ENCODE results near the gene TMEM233. TPM values are rescaled to one million over a fixed set of nuclear protein-coding genes. Genes with fewer than 3 reads are reported as not detected.

Gene TMEM233
- total and polyA plus RNA-seq, 2 experiments from 2014 or later = not detected

DNA sequence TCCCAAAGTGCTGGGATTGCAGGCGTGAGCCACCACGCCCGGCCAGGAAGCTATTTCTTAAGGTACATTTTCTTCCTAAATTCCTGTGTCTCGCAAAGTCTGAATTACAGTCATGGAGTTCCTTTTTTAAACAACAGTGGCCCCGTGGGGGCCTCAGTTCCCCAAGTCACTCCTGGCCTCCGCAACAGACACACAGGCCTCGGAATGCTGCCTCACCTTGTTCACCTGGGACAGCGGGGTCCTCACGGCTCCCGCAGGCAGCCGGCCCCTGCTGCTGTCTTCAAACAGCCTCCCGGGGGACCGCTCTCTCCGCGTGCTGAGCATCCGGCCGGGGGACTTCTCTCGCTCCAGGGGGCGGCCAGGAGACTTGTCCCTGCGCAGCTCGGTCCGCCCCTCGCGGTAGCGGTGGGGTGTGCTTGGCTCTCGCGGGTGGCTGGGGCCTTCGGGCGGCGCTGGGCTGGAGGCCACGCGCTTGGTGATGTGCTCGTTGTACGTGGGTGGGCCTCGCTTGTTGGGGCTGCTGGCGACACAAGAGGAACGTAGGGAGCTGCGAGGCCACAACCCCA, 96.4 kb downstream of the TMEM233 start:
- Histone ChIP-seq H3K36me3 (replicated peaks; ENCODE audit: insufficient read depth, low read depth) (no peaks in the 10 kb centered on the region), H3K4me2 (no peak overlapping the region), H3K27ac (no peak overlapping the region), H3K27me3 (no peaks in the 10 kb centered on the region), H3K4me3 (no peak overlapping the region), H3K9me3 (ENCODE audit: low read depth) (no peaks in the 10 kb centered on the region), H3K4me1 (ENCODE audit: insufficient read depth) (peaks cover 32% of the 10 kb centered on the region), H3K79me2 (no peaks in the 10 kb centered on the region), H3K9me2 (replicated peaks; ENCODE audit: insufficient read depth) (no peaks in the 10 kb centered on the region), H4K20me1 (ENCODE audit: insufficient read depth, poor library complexity, severe bottlenecking) (no peaks in the 10 kb centered on the region), H2AFZ (no peak overlapping the region)
- WGBS (ENCODE audit: low lambda C conversion rate, missing lambda C conversion rate) = 96% methylated on average over 33 of the region's 38 CpGs
- no peak for TF ChIP-seq EZH2phosphoT487 (IDR thresholded peaks at IDR 0.05; ENCODE audit: low read depth, severe bottlenecking, unreplicated experiment)
- no peak for TF ChIP-seq EZH2 (IDR thresholded peaks at IDR 0.05; ENCODE audit: borderline replicate concordance)
- TF ChIP-seq, protein P1, sequence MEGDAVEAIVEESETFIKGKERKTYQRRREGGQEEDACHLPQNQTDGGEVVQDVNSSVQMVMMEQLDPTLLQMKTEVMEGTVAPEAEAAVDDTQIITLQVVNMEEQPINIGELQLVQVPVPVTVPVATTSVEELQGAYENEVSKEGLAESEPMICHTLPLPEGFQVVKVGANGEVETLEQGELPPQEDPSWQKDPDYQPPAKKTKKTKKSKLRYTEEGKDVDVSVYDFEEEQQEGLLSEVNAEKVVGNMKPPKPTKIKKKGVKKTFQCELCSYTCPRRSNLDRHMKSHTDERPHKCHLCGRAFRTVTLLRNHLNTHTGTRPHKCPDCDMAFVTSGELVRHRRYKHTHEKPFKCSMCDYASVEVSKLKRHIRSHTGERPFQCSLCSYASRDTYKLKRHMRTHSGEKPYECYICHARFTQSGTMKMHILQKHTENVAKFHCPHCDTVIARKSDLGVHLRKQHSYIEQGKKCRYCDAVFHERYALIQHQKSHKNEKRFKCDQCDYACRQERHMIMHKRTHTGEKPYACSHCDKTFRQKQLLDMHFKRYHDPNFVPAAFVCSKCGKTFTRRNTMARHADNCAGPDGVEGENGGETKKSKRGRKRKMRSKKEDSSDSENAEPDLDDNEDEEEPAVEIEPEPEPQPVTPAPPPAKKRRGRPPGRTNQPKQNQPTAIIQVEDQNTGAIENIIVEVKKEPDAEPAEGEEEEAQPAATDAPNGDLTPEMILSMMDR (IDR thresholded peaks at IDR 0.05; ENCODE audit: poor library complexity) = no peak
- no peak for DNase-seq (ENCODE audit: low spot score)

- H3K4me3 ChIP-seq = no peak overlapping the region
- WGBS (ENCODE audit: low lambda C conversion rate, missing lambda C conversion rate) = 76% methylated on average over 6 of the region's 6 CpGs
- H3K9me3 ChIP-seq (ENCODE audit: low read depth) = no peaks in the 10 kb centered on the region
- H3K27ac ChIP-seq = peak overlapping the region; percentile 55
- no peak for DNase-seq (ENCODE audit: low spot score)
- H3K4me1 ChIP-seq (ENCODE audit: insufficient read depth) = peaks cover 24% of the 10 kb centered on the region
- no peaks in the 10 kb centered on the region for H3K27me3 ChIP-seq
- H3K4me2 ChIP-seq = no peak overlapping the region
- no peaks in the 10 kb centered on the region for H4K20me1 ChIP-seq (ENCODE audit: insufficient read depth, poor library complexity, severe bottlenecking)
- TF ChIP-seq, protein P1 (IDR thresholded peaks at IDR 0.05; ENCODE audit: poor library complexity) = no peak
- TF ChIP-seq EZH2phosphoT487 (IDR thresholded peaks at IDR 0.05; ENCODE audit: low read depth, severe bottlenecking, unreplicated experiment) = no peak
- no peak for TF ChIP-seq EZH2 (IDR thresholded peaks at IDR 0.05; ENCODE audit: borderline replicate concordance)
- H3K9me2 ChIP-seq (replicated peaks; ENCODE audit: insufficient read depth) = no peaks in the 10 kb centered on the region
- H2AFZ ChIP-seq = no peak overlapping the region
- no peaks in the 10 kb centered on the region for H3K36me3 ChIP-seq (replicated peaks; ENCODE audit: insufficient read depth, low read depth)
- no peaks in the 10 kb centered on the region for H3K79me2 ChIP-seq
Observed at GRCh38 chr12:119691202-119691810, 97.7 kb downstream of the TMEM233 start.

GRCh38 chr12:119692410-119692809, 98.8 kb downstream of the TMEM233 start:
- no peaks in the 10 kb centered on the region for H4K20me1 ChIP-seq (ENCODE audit: insufficient read depth, poor library complexity, severe bottlenecking)

More at GRCh38 chr12:119692410-119692809, 98.8 kb downstream of the TMEM233 start:
- WGBS (ENCODE audit: low lambda C conversion rate, missing lambda C conversion rate) = 82% methylated on average over 5 of the region's 5 CpGs
- Histone ChIP-seq H3K9me2 (replicated peaks; ENCODE audit: insufficient read depth) (no peaks in the 10 kb centered on the region), H3K9me3 (ENCODE audit: low read depth) (no peaks in the 10 kb centered on the region), H3K27ac (peak overlapping the region; percentile 55), H3K36me3 (replicated peaks; ENCODE audit: insufficient read depth, low read depth) (no peaks in the 10 kb centered on the region), H2AFZ (no peak overlapping the region), H3K4me3 (no peak overlapping the region), H3K79me2 (no peaks in the 10 kb centered on the region), H3K4me1 (ENCODE audit: insufficient read depth) (peaks cover 24% of the 10 kb centered on the region), H3K27me3 (no peaks in the 10 kb centered on the region), H3K4me2 (no peak overlapping the region)
- TF ChIP-seq EZH2phosphoT487 (IDR thresholded peaks at IDR 0.05; ENCODE audit: low read depth, severe bottlenecking, unreplicated experiment) (no peak), EZH2 (IDR thresholded peaks at IDR 0.05; ENCODE audit: borderline replicate concordance) (no peak)
- no peak for DNase-seq (ENCODE audit: low spot score)

Small RNAs within 50 kb of the gene (small RNA-seq; reads per million reads assigned to genes)
- gene RN7SKP197 = not detected

Other genes with a start within 250 kb of the TMEM233 start
- 25.2 and 32.3 TPM in 2 replicates for gene PRKAB1, start 74.4 kb downstream of the TMEM233 start, total RNA-seq
- 37.7 and 41.1 TPM in 2 replicates for gene PRKAB1, start 74.4 kb downstream of the TMEM233 start, polyA plus RNA-seq